GM21390 (cell line): Measurements from ENCODE around the gene MRPL2.
"Not testable (repeated sequence)": the region's sequence is repeated elsewhere in the genome, so short reads cannot be mapped to it uniquely, and the experiment has no call there.

Source experiments
- ATAC-seq: cut with Tn5 transposase; IDR thresholded peaks from one replicate; pipeline ENCODE4 v1.9.1; 2021; ENCODE audit not compliant: unreplicated experiment

Gene MRPL2

DNA sequence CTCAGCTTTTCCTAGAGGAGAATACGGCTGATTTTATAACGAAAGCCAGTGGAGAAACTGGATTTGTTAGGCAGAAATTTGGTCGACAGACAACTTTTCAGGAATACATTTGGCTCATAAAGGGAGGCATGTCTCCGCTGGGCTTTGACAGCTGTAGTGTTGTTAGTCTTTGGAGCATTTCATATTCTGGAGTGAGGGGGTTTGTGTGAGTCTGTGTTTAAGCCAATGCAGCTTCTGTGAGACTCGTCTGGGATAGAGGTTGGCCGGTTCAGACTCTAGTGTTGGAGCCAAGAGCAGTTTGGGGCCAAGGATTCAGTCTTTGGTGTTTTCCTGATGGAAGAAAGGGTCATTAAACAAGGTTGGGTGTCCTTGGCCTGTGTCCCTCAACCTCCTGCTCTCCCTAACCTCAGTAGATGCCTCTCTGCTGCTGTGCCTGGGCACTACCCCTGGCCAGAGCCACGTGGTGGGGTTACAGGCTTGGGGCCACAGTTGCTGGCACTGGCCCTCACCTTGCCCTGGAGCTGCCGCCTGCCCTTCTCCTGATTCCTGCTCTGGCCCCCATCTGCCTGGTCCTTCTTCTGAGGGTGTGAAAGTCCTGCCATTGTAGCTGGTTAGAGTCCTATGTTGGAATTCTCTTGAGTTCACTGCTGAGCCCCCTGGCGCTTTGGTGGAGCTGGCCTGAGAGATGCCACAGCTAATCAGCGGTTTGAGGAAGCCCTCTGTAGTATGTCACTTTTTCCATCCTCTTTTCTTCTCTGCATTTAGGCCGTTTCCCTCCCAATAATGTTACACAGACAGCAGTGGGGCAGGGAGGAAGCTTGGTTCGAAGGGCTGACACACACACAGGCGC lies 23.8 kb upstream of the MRPL2 start:
- no peak for ATAC-seq

DNA sequence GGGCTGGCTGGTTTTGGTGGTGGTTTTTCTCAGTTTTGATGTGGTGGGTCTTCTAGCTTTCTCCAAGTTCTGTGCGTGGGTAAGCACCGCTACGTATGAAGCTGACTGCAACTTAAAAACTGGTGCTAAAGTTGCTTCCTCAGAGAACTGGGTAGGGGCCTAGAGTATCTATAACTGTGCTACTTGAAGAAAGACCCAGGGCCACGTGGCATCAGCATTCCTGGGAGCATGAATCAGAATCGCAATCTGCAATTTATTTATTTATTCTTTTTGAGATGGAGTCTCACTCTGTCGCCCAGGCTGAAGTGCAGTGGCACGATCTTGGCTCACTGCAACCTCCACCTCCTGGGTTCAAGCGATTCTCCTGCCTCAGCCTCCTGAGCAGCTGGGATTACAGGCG lies 22.7 kb upstream of the MRPL2 start:
- ATAC-seq: not testable (repeated sequence)

DNA sequence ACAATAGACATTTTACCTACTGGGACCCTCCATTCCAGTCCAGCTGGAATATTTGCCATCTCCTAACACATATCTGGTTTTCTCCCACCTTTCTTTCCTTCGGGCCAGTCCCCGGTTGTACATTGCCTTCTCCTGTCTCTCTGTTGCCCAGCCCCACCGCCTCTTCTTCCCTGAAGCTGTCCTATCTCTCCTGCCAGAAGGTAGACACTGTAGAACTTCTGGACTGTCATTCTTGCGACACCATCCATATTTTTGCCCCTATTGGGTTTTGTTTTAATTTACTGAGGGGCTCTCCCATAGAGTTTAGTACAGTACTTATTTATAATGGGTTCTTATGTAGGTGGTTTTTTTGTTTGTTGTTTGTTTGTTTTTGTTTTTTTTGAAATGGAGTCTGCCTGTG lies 21.8 kb upstream of the MRPL2 start:
- no peak for ATAC-seq

DNA sequence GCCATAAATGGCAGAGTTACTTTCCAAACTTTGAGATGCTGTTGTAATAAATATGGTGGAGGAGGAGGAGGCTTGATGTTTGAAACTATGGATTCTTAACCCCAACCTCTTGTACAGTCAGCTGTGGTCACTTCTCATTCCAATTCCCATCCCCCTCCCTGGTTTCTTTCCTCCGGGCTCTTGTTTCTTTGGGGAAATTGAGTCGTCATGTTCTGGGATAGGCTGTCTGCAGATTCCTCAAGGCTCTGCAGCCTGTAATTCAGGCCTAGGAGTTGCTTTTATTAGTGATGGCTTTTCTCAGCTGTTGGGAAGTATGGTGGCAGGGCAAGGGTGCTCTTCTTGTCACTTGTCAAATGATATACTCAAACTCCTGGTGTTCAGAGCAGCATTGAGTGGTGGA lies 19.5 kb upstream of the MRPL2 start:
- ATAC-seq: no peak

DNA sequence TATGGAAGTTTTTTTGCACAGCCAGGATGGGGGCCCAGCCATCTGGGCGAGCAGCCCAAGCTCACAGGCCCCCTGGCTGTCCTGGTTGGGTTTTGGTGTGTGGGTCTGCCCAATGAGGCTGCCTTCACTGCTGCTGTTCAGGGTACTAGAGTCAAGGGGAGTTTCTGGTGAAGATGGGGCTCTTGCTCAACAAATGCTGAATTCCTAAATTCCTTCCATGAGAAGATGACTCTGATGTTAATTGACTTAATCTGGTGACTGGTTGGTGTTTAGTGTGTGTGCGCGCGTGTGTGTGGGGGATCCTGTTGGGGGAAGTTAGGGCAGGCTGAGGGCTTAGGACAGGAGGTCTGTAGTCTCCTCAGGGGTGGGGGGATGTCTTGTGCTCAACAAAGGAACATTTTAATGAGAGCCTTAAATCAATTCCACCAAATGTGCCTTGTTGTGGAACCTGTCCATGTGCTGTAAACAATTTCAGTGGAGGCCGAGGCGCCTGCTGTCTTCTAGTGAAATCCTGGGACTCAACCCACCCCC lies 18.8 kb upstream of the MRPL2 start:
- ATAC-seq: no peak

DNA sequence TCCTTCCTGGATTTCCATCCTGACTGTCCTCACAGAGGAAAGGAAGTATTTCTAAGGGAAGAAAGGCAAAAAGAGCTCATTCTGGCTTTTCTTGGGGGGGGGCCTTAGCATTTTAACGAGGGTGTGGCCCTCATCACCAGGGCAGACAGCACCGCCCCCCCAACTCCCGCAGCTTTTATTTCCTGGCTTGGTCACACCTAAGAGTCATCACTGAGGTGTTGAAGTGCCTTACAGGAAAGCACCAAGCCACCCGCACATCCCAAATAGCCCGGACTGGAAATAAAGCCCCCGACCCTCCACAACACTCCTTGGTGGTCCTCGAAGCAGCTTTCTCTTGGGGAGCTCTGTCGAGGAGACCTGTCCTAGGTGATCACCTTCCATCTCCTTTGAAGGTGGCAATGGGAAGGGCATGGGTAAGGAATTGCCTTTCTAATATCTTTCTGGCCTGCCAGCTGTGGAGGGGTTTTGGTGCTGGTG lies 18.1 kb upstream of the MRPL2 start:
- no peak for ATAC-seq

DNA sequence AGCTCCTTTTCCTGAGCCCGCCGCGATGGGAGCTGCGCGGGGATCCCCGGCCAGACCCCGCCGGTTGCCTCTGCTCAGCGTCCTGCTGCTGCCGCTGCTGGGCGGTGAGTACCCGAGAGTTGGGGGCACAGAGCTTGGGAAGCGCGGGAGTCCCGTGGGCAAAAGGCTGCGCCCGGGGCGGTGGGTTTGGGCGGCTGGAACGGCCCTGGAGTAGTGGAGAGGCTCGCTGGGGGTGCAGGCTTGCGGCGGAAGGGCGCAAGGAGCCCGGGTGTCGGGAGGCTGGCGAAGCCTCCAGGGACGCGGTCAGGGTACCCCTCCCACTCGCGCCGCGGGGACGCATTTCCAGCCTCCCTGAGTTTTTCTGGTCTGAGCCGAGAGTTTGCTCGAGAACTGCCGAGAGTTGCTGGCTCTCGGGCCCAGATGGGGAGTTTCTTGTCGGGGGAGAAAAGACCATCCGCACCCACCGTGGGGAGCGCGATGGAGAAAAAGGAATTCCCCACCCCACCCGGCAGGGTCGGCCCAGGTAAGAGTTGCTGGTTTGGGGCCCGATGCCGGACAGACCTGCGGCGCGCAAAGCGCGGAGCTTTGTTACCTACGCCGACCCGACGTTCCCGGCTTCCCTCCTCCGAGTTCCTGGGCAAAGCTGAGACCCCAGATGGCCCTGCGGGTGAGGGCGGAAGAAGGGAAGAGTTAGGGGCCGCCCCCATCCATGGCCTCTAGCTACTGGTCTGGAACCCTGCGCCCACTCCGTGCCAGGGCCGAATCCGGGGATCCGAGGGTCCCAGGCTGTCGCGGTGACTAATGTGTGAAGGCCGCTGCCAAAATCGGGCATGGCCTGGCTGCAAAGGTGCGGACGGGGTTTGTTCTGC lies 17.5 kb upstream of the MRPL2 start:
- no peak for ATAC-seq

DNA sequence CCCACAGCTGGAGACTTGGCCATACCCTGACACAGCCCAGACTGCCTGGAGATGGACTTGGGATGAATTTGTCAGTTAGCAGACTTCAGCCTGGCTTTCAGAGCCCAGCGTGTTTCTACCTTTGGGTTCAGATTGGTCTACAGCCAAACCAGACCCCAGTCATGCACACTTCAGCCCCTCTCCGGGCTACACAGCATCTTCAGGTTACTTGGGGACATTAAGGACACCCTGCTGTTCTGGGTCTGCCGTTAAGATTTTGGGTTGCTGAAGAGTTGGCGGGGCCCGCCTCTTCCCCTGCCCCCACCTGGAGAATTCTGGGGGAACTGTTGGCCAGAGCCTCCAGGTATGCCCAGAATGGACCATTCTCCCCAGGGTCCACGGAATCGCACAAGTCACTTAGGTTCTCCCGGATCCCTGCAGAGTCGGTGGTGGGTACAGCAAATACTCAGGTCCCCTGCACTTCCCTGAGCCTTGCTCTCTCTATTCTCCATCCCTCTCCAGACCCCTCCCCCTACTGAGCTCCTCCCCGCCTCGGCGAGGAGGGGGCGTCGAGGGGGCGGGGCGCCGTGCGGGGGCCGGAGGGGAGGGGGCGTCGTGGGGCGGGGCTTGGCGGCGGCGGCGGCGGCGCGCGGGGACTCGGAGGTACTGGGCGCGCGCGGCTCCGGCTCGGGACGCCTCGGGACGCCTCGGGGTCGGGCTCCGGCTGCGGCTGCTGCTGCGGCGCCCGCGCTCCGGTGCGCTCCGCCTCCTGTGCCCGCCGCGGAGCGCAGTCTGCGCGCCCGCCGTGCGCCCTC lies 16.6 kb upstream of the MRPL2 start, which contains the start of gene PTK7:
PTK7 (plus strand) TSS at position 645 of the 794 bp plus-strand sequence. CDS start 175 bp downstream, outside the sequence.
- ATAC-seq: no peak

DNA sequence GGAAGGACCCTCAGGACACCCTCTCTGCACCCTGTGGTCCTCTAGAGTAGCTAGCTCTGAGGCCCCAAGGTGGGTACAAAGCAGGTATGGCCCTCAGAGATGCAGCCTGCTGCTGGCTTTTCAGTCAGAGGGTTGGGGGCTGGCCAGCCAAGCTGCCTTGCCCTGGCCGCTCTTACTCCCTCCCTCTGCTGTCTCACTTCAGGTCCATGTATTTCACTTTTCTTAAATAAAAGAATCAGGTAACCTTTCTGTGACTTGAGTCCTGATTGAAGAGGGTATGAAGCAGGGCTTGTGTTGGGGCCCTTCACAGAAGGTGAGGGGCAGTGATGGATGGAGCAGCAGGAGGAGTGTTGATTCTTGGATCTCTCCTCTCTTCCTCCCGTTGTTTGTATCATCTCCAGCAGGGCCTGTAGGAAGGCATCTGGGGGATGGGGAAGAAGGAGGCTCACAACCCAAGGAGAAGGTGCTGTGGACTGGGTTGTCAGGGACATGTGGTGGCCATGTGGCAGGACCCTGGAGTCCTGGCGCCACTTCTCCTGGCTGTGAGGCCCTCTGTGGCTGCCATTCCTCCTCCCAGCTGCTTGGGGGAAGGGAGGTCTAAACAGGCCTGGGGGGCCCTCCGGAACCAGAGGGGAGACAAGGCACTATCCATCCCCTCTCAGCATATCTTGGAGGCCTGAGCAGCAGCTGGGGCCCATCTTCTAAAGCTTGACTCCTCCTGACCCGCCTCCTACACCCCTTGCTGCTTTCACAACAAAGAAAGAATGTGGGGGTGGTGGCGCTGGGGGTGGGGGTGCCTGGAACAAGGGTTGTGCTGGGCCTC lies 15.8 kb upstream of the MRPL2 start:
- no peak for ATAC-seq

DNA sequence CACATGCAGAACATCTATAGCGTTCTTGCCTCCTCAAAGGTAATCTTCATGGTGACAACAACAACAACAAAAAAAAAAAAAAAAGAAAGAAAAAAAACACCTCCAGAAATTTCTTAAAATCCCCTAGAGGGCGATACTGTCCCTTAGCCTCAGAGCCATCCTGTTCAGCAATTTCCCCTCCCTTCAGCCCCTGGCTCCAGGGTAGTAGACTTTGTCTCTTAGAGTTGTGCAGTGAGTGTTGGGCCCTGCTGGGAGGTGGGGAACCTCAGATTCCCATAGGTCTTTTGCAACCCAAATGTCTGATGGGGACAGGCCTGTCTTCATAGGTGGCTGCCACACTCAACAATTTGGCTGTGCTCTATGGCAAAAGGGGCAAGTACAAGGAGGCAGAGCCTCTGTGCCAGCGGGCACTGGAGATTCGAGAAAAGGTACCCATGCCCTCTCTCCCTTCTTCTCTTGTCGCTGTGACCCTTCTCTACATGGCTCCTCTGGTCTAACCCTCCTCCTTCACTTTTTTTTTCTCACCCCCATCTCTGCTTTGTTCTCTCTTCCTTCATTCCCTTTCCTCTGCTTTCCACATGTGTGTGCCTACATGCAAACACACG lies 10.9 kb upstream of the MRPL2 start:
- no peak for ATAC-seq

DNA sequence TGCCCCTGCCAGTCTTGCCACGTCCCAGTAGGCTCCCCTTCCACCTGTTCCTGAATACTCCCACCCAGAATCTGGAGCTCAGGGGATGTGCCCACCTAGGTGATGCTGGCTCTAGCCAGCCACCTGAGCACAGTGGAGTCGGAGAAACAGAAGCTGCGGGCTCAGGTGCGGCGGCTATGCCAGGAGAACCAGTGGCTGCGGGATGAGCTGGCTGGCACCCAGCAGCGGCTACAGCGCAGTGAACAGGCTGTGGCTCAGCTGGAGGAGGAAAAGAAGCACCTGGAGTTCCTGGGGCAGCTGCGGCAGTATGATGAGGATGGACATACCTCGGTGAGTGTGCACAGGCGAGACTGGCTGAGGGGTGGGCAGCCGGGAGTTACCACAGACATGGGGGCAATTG lies 3.6 kb upstream of the MRPL2 start:
- ATAC-seq: no peak

DNA sequence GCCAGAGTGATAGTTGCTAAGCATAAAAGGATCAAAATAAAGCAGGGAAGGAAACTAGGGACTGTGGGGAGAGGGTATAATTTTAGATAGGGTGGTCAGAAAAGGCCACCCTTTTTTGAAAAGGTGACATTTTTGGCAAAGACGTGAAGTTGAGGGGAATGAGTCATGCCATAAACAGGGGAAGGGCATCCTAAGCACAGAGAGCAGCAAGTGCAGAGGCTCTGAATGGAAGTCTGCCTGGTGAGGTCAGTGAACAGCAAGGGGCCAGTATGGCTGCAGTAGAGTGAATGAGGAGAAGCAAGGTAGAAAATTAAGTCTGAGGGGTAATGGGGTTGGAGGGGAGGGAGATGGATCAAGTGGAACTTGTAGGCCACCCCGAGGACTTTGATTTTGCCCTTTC lies 2.6 kb upstream of the MRPL2 start:
- ATAC-seq: no peak

DNA sequence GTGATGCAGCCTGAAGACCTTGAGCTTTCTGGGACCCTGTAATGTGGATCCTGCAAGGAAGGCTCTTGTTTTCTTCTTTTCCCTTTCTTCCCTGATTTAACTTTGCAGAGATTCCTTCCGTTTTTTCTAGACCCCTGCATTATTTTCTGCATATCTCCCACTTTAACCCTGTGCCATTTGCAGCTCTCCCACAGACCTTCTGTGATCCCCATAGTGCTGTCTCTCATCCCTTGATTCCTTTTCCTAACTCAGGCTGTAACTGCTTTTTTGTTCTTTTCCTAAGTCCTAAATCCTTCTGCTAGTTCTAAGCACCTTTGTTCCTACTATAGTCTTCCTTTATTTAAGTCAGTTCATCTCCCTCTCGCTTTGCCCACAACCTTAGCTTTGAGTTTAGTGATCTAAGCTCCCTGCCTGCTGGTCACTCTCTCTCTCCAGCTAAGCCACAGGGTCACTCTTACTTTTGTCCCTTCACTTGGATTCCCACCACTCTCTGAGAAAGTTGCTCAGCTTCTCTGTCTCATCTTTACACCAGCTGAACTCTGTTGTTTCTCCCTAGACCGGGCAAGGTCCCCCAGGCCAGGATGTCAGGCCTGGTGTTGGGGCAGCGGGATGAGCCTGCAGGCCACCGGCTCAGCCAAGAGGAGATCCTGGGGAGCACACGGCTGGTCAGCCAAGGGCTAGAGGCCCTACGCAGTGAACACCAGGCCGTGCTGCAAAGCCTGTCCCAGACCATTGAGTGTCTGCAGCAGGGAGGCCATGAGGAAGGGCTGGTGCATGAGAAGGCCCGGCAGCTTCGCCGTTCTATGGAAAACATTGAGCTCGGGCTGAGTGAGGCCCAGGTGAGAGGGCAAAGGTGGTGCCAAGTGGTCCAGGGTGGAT lies 1.8 kb upstream of the MRPL2 start:
- no peak for ATAC-seq

DNA sequence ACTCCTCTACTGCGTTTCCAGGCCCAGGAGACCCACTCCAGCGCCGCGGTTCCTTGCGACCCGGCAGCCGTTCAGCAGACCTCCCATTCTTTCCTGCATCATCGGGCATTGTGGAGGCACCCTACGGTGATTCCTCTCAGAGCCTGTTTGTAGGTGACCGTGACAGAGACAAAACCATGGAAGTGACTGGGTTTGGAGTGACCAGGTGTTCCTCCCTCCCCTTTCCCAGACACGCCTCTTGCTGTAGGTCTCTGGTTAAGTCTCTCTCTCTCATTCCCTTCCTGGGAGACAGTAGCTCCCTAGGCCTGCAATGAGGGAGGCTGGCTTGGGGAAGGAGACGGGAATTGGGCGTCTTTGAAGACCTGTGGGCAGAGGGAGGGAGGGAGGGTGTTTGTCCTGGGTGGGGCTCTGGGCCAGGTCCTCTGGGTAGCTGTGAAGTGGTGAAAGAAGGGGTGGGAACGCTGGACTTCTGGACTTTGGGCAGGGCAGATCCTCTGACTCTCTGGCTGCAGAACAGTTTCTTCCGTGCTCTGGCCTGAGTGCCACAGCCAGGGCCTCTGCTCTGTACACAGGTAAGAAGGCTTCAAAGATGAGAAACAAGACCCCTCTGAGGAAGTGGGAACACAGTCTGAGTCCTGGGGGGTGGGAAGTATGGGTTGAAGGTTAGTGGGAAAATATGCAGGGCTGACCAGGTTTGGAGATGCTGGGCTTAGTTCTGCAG lies 960 bp upstream of the MRPL2 start:
- no peak for ATAC-seq

DNA sequence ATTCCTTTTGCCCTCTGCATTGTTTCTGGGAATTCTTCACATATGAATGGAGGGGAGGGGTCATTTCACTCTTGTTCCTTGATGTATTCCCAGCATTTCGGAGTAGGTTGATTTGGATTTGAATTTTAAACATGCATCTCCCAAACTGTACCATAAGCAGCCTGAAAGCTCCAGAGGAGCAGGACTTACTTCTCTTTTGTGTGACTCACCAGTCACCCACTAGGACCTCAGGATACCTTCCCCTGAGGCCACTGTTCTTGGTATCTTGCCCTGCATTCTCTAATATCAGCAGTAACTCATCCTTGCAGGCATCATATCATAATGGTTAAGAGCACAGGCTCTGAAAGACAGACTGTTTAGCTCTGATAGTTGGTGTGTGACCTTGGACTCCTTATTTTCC lies 703 bp downstream of the MRPL2 start:
- no peak for ATAC-seq

DNA sequence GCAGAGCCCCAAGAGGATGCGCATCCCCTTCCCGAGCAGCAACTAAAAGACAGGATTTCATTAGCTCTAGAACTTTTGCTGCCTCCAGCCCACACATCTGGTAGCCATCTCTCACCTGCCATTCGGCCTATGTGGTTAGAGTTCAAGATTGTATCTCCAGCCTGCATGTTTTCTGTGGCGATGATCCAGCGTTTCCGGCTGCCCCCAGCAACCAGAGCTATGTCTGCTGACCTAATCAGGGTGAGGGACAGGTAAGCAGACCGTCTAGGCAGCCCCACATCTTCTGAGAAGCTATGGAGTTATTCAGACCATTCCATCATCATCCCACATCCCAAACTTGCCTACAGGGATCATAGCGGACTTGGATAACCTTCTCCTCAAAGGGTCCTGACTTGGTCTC lies 3.3 kb downstream of the MRPL2 start:
- ATAC-seq: no peak

DNA sequence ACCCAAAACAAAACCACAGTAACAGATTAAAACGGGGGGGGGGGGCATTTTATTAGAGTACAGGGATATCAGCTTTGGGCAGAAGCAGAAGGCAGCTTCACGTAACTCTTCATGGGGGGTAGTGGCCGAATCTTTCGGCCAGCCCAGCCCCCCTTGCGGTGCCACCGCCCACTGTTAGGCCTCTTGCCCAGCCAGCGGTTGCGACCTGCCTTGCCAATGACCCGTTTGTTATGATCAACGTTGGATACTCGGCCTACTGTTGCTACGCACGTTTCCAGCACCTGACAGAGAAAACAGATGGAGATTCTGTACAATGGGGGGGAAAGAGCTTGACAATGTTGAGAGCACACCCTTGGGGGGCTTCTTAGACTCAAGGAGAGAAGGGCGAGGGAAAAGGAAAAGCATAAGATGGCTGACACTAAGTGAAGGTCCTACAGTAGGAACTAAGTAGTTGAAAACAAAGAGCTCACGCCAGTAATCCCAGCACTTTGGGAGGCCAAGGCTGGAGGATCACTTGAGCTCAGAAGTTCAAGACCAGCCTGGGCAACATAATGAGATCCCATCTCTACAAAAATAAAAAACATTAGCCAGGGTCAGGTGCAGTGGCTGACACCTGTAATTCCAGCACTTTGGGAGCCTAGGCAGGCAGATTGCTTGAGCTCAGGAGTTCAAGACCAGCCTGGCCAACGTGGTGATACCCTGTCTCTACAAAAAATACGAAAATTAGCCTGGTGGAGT lies 4.9 kb downstream of the MRPL2 start:
- ATAC-seq: no peak
